Peyer's patch (tissue), 4 donors: ENCODE measurements around the gene TCAIM.

Experiments
- CTCF ChIP-seq, 6 experiments: fragments of 450-650 bp in 4 of 6; fragments of 200-600 bp in 2 of 6; sonication (generic) in 1 of 6; IDR thresholded peaks; one replicate each; pipeline ENCODE4 v1.5.1; 2017 to 2019; ENCODE audit warnings: antibody characterized with exemption in 6 of 6, mild to moderate bottlenecking in 3 of 6, moderate library complexity in 1 of 6
- POLR2A ChIP-seq, 2 donors: fragments of 450-650 bp; IDR thresholded peaks; one replicate each; pipeline ENCODE4 v1.5.1; 2017; ENCODE audit warnings: antibody characterized with exemption in 2 of 2, mild to moderate bottlenecking in 2 of 2, moderate library complexity in 2 of 2

GRCh38 chr3:44444896-44445691 is 106.5 kb downstream of the TCAIM start:
- TF ChIP-seq CTCF (IDR thresholded peaks at IDR 0.05) = no peak
- TF ChIP-seq POLR2A (IDR thresholded peaks at IDR 0.05) = no peak
